Activated T-helper 9 cell treated with anti-CD3 and anti-CD28 coated beads, Interleukin-2, amount 50 U/mL, for 16 hours (primary cell): Measurements from ENCODE around the gene FAM181A.

ENCODE experiments used
- DNase-seq: peaks from one replicate; pipeline ENCODE4 v3.0.0-alpha.2; 2020; ENCODE audit warnings: low read depth

The FAM181A gene

DNA sequence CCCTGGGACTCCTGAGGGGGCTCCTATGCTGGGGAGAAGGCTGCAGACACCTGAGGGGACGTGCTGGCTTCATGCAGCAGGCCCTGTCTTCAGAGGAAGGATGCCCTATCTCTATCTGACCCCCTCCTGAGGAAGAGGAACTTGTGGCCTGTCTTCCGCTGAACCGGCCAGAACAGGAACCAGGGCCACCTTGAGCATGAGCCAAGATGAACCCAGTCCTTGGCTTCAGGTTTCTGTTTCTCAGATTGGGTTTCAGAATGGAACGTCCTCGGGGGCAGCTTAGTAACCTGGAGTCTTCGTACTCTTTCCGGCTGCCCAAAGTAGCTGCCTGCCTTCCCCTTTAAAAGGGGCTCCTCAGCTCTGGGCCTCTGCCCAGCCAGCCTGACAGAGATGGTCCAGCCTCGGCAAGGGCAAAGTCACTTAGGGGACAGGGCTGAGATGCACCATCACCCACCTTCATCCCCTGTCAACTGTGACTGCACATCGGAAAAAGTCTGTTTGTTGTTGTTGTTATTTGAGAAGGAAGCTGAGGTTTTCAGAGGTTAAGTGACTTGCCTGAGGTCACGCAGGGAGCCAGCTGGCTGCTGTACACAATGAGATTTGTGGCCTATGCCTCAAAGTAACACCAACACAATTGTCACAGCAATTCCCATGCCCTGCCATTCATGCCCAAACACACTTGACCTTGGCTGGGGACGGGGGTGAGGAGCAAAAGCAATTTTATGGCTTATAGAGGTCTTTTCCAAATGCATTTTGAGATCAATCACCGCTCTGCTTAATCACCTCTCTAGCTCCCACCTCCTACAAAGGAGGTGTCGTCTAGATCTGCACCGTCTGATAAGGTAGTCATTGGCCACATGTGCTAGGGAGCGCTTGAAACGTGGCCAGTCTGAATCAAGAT is 35.8 kb downstream of the FAM181A start:
- peak; percentile 26 for DNase-seq

DNA sequence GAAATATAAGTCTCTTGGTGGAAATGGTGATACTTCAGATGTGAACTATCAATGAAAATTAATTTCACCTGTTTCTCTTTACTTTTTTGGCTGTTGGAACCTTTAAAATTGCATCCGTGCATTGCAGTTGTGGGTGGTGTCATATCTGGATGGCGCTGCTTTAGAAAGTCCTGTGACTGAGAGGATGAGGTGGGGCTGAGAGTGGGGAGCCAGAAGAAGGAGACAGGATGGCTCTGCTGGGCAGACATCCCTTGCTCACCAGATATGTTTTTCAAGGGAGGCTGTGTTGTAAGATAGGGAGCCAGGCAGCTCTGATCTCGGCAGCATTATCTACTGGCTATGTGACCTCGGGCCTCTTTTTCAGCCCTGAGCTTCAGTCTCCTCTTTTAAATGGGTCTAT is 36.5 kb downstream of the FAM181A start:
- no peak for DNase-seq

DNA sequence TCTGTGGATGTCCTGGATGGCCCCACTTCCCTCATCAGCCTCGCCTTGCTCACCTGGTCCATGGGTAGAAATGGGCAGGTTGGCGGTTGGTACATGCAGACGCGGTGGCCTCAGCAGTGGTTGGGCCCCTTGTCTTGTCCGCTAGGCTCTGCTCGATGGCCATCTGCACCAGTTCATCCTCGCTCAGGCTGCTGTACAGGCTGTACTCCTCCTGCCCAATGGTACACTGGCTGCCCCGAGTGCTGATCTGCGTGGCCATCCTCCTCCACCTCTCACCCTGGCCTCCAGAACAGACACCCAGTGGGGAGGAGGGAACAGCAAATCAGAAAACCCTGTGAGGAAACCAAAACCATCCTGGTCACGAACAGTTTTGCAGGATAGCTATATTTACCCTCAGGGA is 37.1 kb downstream of the FAM181A start:
- DNase-seq, result no peak

DNA sequence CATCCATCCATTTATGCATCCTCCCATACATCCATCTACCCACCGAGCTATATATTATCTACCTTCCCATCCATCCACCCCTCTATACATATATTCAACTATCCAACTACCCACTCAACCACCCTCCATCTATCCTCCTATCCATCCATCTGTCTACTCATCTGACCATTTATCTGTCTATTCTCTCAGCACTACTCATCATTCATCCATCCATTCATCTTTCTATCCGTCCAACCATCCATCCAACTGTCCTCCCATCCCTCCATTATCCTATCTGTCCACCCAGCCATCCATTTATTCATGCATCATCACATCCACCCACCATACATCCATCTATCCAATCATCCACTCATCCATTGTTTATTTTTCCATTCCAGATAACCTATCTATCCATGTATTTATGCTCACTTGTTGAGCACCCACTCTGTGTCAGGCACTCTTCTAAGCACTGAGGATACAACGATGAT is 37.7 kb downstream of the FAM181A start:
- DNase-seq, result no peak

DNA sequence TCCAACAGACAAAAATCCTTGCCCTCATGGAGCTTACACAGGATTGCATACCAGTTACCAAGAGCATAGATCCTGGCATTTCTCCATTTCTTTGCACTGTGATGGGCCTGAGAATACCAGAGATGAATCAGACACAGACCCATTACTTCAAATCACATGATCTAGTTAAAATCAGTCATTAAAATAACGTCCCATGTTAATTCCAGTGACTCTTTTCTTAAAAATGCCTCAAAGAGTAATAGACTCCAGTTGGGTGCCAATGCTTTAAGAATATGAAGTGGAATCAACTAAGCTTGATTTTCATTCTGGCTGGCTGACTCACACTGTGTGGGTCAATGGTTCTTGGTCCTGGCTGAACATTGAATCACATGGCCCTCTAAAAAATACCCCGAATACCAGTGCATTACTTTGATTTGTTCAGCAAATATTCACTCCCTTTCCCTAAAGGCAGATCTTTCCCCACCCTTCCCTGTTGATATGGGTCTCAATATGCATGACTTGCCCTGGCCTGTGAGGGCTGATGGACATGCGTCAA is 38.2 kb downstream of the FAM181A start:
- DNase-seq, result no peak

DNA sequence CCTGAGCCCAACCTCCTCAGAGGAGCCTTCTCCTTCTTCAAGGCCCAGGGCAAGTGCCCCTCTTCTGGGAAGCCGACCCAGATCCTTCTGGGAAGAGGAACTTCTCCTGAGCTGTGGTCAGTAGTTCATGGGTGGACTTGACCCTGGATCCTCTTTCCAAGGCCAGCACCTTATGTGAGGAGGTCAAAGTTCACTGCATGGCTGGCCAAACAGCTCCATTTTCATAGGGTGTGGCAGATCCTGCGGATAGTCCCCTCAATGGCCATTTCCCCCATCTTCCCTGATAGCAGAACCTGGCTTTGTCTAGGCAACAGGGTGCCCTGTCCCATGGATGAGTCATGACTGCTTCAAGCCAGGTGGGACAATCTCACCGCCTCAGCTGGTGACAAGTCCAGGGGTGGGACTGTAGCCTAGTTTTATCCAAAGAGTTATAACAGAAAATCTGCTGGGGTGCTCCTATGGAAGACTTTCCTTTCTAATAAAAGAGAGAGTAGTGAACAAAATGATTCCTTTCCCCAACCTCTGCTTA is 38.9 kb downstream of the FAM181A start:
- no peak for DNase-seq

DNA sequence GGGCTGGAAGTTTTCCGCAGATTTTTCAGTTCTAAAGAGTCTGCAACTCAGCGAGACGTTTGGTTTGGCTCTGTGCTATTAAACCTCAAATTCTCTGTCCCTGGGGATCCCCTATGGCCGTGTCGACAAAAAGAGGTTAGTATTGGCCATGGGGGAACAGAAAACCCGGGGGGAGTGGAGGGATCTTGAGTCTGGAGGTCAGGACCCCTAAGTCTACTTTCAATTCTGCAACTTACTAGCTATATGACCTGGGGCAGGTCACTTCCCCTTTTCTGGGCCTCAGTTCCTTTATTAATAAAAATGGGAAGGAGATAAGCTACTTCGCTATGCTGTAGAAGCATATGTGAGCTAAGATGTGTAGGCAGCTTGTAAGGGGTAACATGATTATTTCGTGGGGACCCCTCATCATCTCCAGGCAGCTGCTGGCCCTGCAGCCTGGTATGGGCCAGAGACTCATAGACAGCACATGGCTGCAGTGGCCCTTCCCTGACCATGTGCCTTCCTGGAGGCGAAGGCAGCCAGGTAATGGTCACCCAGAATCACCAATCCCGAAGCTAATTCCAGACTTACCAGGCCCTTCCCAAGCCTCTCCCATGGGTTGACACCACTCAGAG is 40.6 kb downstream of the FAM181A start:
- DNase-seq, result no peak

DNA sequence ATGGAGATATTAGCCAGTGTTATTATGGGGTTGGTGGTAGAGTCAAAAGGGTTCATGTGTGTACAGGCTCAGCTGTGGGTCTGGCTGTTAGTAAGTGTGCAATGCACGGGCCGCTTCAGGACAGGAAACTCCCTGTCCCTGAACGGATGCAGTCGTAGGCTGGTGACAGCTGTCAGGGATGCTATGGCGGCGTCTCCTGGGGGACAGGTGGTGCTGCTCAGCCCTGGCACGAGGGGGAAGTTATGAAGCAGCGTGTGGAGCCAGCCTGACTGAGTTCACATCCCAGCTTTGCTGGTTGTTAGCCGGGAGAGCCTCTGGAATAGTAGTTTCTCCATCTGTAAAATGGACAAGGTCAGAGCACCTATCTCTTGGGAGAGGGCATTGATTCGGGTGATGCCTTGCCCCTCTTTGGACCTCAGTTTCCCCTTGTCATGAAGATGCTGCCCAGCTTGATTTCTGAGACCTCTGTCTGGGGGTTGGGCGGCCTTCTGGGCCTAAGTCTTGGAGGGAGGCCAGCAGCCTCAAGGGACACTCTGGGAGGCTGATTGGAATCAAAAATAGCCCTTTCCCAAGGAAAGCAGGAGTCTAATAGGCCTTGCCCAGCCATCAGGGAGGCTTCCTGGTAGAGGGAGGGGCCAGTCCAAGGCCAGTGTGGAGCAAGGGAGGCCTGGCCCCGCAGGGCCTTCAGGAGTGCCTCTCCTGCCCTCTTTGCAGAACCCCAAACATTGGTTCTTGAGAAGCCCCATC is 42.1 kb downstream of the FAM181A start:
- DNase-seq, result no peak

DNA sequence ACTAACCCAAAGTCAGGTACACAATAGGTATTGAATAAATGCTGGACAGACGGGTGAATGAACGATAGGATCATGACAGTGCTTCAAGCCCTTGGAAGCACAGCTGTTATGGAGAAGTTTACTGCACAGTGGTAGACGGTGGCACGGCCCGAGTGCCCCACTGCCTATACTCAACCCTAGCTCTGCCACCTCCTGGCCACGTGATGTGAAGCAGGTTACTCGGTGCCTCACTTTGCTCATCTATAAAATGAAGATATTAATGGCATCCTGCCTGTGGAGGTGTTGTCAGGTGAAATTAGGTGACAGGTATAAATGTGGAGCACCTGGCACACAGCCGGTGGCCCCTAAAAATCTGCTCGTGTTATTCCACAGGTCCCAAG is 43.4 kb downstream of the FAM181A start:
- DNase-seq, result peak; percentile 59

DNA sequence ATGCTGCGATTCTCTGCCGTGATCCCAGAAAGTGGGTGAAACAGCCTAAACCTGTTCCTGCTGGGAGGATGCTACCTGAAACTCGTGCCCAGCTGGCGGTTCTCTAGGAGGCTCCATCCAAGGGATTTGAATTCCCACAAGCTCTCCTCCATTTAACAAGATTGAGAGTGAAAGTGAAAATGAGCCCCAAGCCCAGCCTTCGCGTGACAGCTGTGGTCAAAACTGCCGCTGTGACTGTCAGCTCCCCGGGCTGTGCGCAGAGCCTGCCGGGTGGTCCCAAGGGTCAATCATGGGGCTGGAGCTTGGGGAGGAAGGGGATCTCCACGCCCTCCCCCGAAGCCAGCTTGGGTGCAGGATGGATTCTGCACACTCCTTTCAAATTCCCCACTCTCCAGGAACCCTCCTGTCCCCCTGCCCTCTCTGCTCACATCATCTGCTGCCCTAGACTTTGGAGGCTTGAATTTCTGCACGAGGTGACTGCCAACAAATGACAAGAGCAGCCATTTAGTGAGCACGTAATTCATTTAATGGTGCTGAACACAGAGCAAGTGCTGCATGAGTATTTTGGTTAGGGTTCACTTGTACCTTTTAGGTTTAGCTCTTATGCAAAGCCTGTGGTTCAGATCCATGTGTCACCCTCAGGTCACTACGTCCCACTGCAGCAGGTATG is 44.0 kb downstream of the FAM181A start:
- peak; percentile 52 for DNase-seq

DNA sequence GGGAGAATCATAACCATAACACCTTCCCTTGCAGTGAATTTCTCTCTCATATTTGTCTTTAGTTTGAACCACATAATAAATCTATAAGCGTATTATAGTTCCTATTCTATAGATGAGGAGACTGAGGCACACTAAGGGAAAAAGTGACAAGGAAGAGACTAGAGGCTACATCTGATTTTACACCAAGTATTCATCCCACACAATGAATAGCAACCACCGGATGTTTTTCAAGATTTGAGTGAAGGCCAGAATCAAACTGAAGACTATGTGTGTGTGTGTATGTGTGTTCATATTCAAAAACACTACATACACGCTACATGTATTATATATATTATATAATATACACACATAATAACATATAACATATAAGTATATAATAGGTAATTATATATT is 44.5 kb downstream of the FAM181A start:
- DNase-seq, result no peak

DNA sequence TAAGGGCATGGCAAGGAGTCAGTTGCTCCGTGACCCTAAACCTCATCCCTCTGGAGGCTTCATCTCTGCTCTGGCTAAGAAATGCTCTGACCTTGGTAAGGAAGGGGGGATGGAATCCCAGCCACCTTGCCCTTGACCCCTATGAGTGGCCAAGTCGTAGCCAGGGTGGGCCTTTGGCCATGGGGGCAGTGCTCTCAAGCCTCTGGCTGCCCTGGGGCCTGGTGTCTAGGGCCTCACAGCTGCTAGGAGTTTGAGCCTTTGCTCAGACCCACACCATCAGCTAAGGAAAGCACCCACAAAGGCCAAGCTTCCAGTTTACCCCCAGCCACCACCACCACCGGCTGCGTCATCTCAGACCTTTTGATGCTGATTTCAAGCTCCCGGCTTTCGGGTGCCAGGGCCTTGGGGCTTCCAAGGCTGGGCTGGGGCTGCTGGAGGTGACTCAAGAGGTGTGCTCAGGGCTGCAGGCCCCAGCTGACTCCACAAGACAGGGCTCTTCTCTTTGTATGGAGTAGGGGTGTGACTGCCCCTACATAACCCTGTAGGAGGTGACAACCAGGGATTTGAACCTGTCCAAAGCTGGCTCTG is 45.6 kb downstream of the FAM181A start:
- no peak for DNase-seq

DNA sequence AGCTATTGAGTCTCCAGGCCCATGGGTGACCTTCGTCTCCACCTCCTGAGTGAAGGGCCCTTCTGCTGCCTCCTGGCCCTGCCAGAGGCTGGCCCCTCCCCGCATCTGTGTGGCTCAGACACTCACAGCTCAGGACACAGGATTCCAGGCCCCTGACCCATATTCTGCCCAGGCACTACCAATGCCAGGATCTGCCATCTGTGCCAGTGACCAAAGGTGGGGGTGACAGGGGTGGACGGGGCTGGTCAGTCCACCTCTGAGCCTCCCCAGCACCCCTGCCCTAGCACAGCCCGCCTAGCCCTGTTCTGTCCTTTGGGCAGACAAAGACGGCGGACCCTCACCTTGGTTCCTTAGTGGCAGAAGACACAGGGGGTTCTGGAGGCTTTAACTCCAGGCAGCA is 46.5 kb downstream of the FAM181A start:
- no peak for DNase-seq

DNA sequence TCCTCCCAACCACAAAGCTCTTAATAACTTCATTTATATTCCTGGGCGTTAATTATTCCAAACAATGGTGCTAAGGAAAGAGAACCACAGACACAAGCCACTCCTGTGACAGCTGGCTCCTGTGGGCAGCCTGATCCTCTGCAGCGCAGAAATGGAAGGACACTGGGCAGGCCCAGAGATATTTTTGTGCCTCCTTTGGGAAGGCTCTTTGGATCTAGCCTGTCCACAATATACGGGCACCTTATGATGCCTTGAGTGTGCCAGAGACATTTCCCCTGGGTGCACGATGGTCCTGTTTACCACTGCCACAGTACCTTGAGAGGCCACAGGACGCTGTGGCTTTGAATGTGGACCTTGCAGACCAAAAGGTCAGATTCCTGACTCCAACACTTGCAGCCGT is 47.2 kb downstream of the FAM181A start:
- no peak for DNase-seq

DNA sequence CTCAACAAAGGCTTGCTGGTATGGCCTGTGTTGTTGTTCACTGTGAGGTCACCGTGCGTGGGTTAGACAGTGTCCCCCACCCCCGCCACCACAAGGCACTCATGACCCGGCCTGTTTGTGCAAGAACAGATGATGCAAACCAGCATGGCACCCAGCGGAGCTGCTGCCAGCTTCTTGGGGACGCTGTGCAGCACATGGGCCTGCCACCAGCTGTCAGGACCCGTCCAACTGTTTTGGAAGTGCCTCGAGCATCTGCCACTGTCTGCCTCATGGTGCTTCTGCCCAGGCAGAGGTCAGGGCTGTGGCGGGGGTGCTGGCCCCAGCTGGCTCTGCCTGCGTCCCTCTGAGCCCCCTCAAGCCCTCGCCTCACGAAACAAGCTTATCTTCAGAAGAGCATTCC is 47.7 kb downstream of the FAM181A start:
- no peak for DNase-seq

DNA sequence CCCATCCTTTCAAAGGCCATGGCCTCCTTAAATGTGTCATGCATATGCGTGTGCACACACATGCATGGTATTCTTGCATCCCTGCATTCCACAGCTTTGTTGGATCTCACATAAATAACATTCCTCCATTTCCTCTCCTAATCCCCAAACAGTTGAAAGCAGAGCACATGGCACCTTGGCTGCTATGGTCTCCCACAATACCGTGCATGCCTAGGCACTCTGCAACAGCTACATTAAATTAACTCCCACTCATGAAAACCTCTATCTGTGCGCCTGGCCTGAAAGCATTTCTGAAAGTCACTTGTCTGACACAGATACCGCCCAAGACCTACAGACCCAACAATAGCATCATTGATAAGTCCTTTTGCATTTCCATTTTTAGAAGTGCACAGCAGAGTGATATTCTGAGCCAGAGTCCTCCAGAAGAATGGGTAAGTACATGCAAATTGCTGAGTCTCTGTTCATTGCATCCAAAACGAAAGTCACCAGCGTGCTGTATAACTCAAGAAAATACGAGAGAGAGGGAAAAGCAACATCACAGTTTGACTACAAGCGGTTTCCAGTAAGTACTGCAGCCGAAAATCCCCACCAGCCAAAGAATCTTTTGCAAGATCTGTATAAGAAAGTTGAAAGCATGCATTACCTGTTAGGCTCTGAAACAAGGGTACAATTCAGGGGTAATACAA is 48.8 kb downstream of the FAM181A start:
- DNase-seq, result no peak

DNA sequence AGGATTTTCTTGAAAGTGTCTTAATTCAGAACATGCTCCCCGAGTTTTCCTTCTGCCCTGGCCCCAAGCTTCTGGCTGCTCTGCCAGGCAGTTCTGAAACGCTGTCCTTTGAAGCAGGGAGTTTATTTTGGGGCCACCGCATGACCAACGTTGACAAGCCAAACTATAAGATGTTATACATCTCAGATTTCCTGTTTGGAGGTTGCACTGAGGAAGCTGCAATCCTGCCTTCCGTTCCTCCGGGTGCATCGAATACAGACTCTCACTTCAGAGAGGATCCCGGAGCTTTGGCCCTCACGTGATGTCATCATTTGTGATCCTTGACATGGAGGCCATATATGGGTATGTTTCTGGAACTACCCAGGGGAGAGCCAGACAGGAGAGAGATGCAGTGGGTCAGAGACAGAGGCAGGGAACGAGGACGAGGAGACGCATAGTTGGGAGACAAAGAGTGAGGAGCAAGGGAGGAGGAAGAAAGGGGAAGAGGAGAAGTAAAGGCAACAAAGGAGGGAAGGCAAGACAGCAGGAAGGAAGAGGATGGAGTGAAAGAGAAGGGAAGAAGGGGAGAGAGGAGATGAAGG is 49.4 kb downstream of the FAM181A start, which contains the start of gene ASB2:
Gene ASB2, minus strand, starts transcription at position 94 of the 581 bp plus-strand sequence. CDS start 12,031 bp downstream, outside the sequence.
- no peak for DNase-seq

DNA sequence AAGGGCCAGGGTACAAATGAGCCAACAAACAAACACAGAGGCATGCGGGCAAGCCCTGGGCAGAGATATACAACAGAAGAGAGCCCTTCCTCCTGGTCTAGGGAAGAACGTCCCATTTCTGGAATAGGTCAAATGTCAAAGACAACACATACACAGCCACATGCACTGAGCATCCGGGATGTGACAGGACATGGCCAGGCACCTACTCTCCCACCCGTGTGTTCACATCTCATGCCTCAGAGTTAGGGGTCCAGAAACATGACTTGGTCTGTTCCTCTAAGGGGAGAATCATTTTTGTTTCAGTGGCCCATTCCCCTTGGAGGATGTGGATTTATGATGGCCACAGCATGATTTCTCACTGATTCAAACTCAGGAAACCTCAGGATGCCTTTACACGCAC is 50.0 kb downstream of the FAM181A start:
- DNase-seq, result no peak

DNA sequence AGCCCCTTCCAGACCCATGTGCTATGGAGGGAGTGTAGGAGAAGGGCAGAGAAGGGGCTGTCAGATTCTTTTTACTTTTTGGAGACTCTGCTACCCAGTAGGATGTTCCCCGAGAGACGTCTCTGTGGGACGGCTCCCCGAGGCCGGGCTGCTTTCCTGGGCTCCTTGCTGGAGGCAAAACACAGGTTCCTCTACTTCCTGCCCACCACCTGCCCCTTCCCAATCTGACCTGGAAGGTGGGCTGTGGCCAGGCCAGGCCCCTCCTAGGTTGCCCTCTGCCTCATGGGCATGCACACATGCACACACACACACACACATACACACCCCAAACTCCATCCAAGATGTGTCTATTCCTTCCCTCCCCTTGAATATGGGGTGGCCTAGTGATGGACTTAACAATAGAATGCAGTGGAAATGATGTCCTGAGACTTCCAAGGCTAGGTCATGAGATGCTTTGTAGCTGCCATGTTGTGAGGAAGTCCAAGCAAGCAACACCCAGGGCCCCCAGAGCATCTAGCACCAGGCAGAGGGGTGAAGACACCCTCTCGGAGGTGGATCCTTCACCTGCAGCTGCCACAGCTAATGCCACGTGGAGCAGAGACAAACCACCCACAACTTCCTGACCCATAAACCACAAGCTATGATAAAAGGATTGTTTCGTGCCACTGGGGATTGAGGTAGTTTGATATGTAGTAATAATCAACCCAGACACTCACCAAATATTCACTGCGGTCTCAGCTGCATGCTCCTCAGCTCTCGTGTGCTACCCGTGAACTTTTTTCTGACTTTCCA is 50.8 kb downstream of the FAM181A start:
- DNase-seq, result peak; percentile 71
